Measurements from ENCODE around the gene RBM47. TPM values are rescaled to one million over a fixed set of nuclear protein-coding genes. Genes with fewer than 3 reads are reported as not detected.

RBM47 gene
- total and polyA plus RNA-seq, 4 donors, result 25.9 to 119 (median 94.0) TPM

DNA sequence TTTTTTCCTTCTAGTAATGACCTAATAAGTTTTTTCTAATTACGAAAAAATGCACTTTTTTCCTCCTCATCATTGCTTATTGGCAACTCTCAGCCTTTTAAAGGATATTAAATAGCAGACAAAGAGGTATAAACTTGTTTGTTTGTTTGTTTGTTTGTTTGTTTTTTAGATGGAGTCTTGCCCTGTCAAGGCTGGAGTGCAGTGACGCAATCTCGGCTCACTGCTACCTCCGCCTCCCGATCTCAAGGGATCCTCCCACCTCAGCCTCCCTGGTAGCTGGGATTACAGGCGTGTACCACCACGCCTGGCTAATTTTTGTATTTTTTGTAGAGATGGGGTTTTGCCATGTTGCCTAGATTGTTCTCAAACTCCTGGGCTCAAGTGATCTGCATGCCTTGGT lies 6.0 kb downstream of the RBM47 start:
- TF ChIP-seq, protein P1, sequence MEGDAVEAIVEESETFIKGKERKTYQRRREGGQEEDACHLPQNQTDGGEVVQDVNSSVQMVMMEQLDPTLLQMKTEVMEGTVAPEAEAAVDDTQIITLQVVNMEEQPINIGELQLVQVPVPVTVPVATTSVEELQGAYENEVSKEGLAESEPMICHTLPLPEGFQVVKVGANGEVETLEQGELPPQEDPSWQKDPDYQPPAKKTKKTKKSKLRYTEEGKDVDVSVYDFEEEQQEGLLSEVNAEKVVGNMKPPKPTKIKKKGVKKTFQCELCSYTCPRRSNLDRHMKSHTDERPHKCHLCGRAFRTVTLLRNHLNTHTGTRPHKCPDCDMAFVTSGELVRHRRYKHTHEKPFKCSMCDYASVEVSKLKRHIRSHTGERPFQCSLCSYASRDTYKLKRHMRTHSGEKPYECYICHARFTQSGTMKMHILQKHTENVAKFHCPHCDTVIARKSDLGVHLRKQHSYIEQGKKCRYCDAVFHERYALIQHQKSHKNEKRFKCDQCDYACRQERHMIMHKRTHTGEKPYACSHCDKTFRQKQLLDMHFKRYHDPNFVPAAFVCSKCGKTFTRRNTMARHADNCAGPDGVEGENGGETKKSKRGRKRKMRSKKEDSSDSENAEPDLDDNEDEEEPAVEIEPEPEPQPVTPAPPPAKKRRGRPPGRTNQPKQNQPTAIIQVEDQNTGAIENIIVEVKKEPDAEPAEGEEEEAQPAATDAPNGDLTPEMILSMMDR (IDR thresholded peaks at IDR 0.05; ENCODE audit: control extremely low read depth, extremely low read depth), result no peak
- Histone ChIP-seq H3K27ac (ENCODE audit: low read depth in 1 of 2, low read length in 1 of 2) (no peak overlapping the region), H3K4me3 (no peak overlapping the region), H3K27me3 (ENCODE audit: control insufficient read depth in 3 of 3, insufficient read depth in 3 of 3, low read length in 2 of 3) (peaks cover 0 to 23% (median 8%) of the 10 kb centered on the region in 3 donors), H3K4me1 (ENCODE audit: control insufficient read depth in 5 of 5, insufficient read depth in 5 of 5, low read length in 5 of 5) (peaks cover 0 to 3% (median 0%) of the 10 kb centered on the region in 5 donors), H3K9me3 (ENCODE audit: control insufficient read depth in 4 of 4, insufficient read depth in 3 of 4, low read length in 3 of 4) (peaks cover 0 to 2% (median 0%) of the 10 kb centered on the region in 4 donors), H3K36me3 (ENCODE audit: control insufficient read depth in 4 of 4, insufficient read depth in 4 of 4, low read length in 4 of 4) (no peaks in the 10 kb centered on the region), H3K9ac (ENCODE audit: insufficient read depth in 1 of 2, low read length in 2 of 2) (no peak overlapping the region)
- DNase-seq, result no peak
- 92 to 95% methylated on average over 7 of the region's 7 CpGs for WGBS, 2 donors
- no peak for ATAC-seq (ENCODE audit: insufficient read depth, low FRiP score)

- Histone ChIP-seq H3K36me3 (ENCODE audit: control insufficient read depth in 4 of 4, insufficient read depth in 4 of 4, low read length in 4 of 4) (no peaks in the 10 kb centered on the region), H3K27me3 (ENCODE audit: control insufficient read depth in 3 of 3, insufficient read depth in 3 of 3, low read length in 2 of 3) (peaks cover 0 to 16% (median 4%) of the 10 kb centered on the region in 3 donors), H3K4me3 (no peak overlapping the region), H3K9ac (ENCODE audit: insufficient read depth in 1 of 2, low read length in 2 of 2) (no peak overlapping the region), H3K27ac (ENCODE audit: low read depth in 1 of 2, low read length in 1 of 2) (peak overlapping the region in 1 of 2 donors; percentile 10), H3K4me1 (ENCODE audit: control insufficient read depth in 5 of 5, insufficient read depth in 5 of 5, low read length in 5 of 5) (peaks cover 0 to 3% (median 0%) of the 10 kb centered on the region in 5 donors), H3K9me3 (ENCODE audit: control insufficient read depth in 4 of 4, insufficient read depth in 3 of 4, low read length in 3 of 4) (peaks cover 0 to 2% (median 0%) of the 10 kb centered on the region in 4 donors)
- WGBS, 2 donors, result 81 to 86% methylated on average over 6 of the region's 6 CpGs
- DNase-seq (no peak), ATAC-seq (ENCODE audit: insufficient read depth, low FRiP score) (no peak)
- TF ChIP-seq, protein P1 (IDR thresholded peaks at IDR 0.05; ENCODE audit: control extremely low read depth, extremely low read depth), result no peak
Measured at GRCh38 chr4:40622913-40623312, 6.8 kb downstream of the RBM47 start.

DNA sequence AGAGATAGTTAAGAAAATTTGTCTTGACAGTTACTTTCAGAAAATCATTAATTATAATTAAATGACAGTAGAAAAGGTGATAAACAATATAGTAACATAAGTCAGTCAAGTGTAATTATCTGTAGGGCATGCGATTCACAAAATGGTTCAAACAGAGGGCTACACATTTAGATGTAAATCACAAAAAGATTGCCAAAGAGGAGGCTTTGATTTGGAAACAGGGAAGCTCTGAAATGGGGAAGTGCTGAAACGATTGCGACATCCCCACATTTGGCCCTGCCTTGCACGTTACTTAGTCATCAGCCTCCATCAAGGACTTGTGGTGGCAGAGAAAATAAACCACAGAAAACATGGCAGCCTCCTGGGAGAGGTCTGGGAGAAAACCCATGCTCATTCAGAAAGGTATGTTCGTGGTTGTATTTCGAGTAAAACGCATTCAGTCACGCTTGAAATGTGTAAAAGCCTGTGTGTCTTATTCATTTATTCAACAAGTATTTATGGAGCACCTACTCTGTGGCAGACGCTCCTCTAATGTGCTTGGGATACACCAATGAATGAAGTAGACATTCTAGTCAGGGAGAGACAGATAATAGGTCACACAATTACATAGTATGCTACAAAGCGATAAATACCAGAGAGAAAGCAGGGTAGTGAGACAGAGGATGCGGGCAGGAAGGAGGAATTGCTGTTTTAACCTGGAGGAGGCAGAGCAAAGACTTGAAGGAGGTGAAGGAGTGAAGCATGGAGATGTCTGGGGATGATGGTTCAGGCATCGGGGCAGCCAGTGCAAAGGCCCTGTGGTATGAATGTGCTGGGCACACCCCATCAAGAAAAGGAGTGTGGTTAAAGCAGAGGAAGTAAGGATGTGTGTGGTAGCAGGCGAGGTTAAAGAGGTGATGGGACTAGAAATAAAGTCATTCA lies 7.8 kb downstream of the RBM47 start:
- Histone ChIP-seq H3K4me1 (ENCODE audit: control insufficient read depth in 5 of 5, insufficient read depth in 5 of 5, low read length in 5 of 5) (peaks cover 0 to 4% (median 0%) of the 10 kb centered on the region in 5 donors), H3K4me3 (no peak overlapping the region), H3K27ac (ENCODE audit: low read depth in 1 of 2, low read length in 1 of 2) (peak overlapping the region in 1 of 2 donors; percentile 64), H3K36me3 (ENCODE audit: control insufficient read depth in 4 of 4, insufficient read depth in 4 of 4, low read length in 4 of 4) (no peaks in the 10 kb centered on the region), H3K27me3 (ENCODE audit: control insufficient read depth in 3 of 3, insufficient read depth in 3 of 3, low read length in 2 of 3) (peaks cover 0 to 7% (median 0%) of the 10 kb centered on the region in 3 donors), H3K9me3 (ENCODE audit: control insufficient read depth in 4 of 4, insufficient read depth in 3 of 4, low read length in 3 of 4) (peaks cover 0 to 2% (median 0%) of the 10 kb centered on the region in 4 donors), H3K9ac (ENCODE audit: insufficient read depth in 1 of 2, low read length in 2 of 2) (no peak overlapping the region)
- TF ChIP-seq, protein P1 (IDR thresholded peaks at IDR 0.05; ENCODE audit: control extremely low read depth, extremely low read depth), result no peak
- peak; percentile 84 for ATAC-seq (ENCODE audit: insufficient read depth, low FRiP score)
- 44 to 58% methylated on average over 13 of the region's 13 CpGs for WGBS, 2 donors
- peak; percentile 63 to 88 (median 71) for DNase-seq
